Measurements from ENCODE around the gene ZNF335.
A peak's percentile ranks its signal among the peaks of the same experiment; 100 is the strongest.

DNA sequence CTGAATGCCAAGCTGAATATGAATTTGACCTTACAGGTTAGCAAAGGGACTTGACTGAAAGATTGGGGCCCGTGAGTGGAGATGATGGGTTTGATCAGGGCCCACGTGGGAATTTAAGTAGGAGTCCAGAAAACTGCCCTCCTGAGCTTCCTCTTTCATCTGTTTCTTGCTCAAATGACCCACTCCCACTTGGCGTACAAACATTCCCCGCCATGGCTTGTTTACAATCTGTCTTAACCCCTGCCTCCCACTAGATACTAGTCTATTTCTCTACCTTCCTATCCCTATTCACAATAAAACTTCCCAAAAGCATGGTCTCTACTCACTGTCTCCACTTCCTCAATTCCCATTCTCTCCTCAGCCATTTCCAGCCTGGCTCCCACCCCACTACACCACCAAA lies 46.1 kb upstream of the ZNF335 start:
- TF ChIP-seq POLR2A (IDR thresholded peaks at IDR 0.05; ENCODE audit: low read depth, low read length) (no peak), POLR2AphosphoS5 (IDR thresholded peaks at IDR 0.05; ENCODE audit: low read depth, low read length) (no peak), TAF1 (IDR thresholded peaks at IDR 0.05; ENCODE audit: low read depth, low read length) (no peak), POU2F2 (IDR thresholded peaks at IDR 0.05; ENCODE audit: low read depth, low read length) (no peak), PAX5 (IDR thresholded peaks at IDR 0.05; ENCODE audit: insufficient read depth, low read length, severe bottlenecking) (no peak), SPI1 (IDR thresholded peaks at IDR 0.05; ENCODE audit: low read depth, low read length) (0 out of 2 replicates have a peak, but pooled peaks have one; percentile 16)
